ENCODE data around the gene APBB2. TPM values are rescaled to one million over a fixed set of nuclear protein-coding genes. Genes with fewer than 3 reads are reported as not detected.

APBB2 gene
- total RNA-seq, 1 experiment from 2014 or later = 80.7 TPM

DNA sequence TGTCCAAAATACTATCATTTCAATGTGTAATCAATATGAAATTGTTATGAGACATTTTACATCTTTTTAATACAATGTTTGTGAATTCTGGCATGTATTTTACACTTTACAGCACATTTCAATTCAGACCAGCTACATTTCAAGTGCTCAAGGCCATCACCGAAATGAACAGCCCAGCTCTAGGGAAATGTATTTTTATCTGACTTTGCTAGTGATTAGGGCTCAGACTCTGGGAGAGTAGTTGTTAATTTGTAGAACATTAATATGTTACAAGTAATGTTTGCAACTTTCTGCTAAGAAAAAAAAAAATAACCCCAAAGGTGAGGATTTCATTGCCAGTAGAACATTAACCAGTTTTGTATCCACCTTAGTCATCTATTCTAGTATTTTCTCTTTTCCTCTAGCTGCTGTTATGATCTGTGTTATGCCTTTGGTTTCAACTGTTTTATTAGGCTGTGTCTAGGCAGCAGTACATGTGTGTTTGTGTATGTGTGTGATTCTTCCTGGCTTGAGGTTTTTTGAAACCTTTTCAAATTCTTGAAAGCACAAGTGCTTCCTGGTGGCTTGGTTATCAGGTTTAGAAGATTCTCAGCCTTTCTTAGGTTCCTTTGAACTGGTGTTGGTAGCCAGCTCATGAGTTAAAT is 338.7 kb downstream of the APBB2 start:
- ChIA-PET CTCF (no interaction called here), POLR2A (no interaction called here)
- Histone ChIP-seq H3K27me3 (replicated peaks; ENCODE audit: control insufficient read depth, insufficient read depth, low read length) (no peaks in the 10 kb centered on the region), H3K36me3 (ENCODE audit: control insufficient read depth, insufficient read depth, low read length) (peaks cover 1% of the 10 kb centered on the region), H3K4me1 (no peaks in the 10 kb centered on the region), H3K9me3 (no peaks in the 10 kb centered on the region), H3K4me3 (ENCODE audit: low read depth, low read length) (no peak overlapping the region)
- Mint-ChIP-seq H3K27ac (ENCODE audit: unreplicated experiment) (no peak overlapping the region), H3K27me3 (ENCODE audit: insufficient read depth, unreplicated experiment) (no peaks in the 10 kb centered on the region), H3K36me3 (ENCODE audit: insufficient read depth, unreplicated experiment) (peaks cover 32% of the 10 kb centered on the region), H3K4me3 (ENCODE audit: unreplicated experiment) (no peak overlapping the region), H3K9me3 (ENCODE audit: unreplicated experiment) (no peaks in the 10 kb centered on the region), H3K4me1 (ENCODE audit: low read depth, unreplicated experiment) (no peaks in the 10 kb centered on the region)
- intact Hi-C loops (cut with micrococcal nuclease; ENCODE audit: unreplicated experiment) = no loop called here
- DNase-seq = no peak
- no TSS peak for BruUV-seq (replicated peaks)
- TF ChIP-seq, protein P1, sequence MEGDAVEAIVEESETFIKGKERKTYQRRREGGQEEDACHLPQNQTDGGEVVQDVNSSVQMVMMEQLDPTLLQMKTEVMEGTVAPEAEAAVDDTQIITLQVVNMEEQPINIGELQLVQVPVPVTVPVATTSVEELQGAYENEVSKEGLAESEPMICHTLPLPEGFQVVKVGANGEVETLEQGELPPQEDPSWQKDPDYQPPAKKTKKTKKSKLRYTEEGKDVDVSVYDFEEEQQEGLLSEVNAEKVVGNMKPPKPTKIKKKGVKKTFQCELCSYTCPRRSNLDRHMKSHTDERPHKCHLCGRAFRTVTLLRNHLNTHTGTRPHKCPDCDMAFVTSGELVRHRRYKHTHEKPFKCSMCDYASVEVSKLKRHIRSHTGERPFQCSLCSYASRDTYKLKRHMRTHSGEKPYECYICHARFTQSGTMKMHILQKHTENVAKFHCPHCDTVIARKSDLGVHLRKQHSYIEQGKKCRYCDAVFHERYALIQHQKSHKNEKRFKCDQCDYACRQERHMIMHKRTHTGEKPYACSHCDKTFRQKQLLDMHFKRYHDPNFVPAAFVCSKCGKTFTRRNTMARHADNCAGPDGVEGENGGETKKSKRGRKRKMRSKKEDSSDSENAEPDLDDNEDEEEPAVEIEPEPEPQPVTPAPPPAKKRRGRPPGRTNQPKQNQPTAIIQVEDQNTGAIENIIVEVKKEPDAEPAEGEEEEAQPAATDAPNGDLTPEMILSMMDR (IDR thresholded peaks at IDR 0.05; ENCODE audit: insufficient read depth in 1 of 2, low read depth in 1 of 2, low read length in 1 of 2, severe bottlenecking in 1 of 2, unreplicated experiment in 1 of 2) = no peak

DNA sequence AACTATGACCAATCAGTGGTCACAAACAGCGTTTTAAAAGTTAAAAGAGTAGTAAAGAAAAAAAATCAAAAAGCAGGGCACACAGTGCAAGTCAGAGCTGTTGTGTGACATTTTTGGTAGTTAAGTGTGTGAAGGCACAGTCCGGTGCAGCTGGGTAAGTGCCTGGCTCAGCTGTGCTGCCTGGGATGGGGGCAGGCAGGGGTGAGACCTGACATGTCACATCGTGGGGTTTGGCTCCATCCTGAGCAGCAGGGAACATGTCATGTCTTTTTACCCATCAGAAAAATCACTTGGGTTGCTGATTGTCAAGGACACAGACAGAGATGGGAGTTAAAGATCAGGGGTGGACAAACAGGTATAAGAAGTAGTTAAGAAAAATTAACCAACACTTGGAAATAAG is 339.4 kb downstream of the APBB2 start:
- intact Hi-C loops (cut with micrococcal nuclease; ENCODE audit: unreplicated experiment) = no loop called here
- Histone ChIP-seq H3K27me3 (replicated peaks; ENCODE audit: control insufficient read depth, insufficient read depth, low read length) (no peaks in the 10 kb centered on the region), H3K4me3 (ENCODE audit: low read depth, low read length) (no peak overlapping the region), H3K36me3 (ENCODE audit: control insufficient read depth, insufficient read depth, low read length) (peaks cover 1% of the 10 kb centered on the region; the same call in 1 of the 2 replicates), H3K4me1 (no peaks in the 10 kb centered on the region), H3K9me3 (no peaks in the 10 kb centered on the region)
- Mint-ChIP-seq H3K27me3 (ENCODE audit: insufficient read depth, unreplicated experiment) (no peaks in the 10 kb centered on the region), H3K9me3 (ENCODE audit: unreplicated experiment) (no peaks in the 10 kb centered on the region), H3K36me3 (ENCODE audit: insufficient read depth, unreplicated experiment) (peaks cover 31% of the 10 kb centered on the region), H3K4me1 (ENCODE audit: low read depth, unreplicated experiment) (no peaks in the 10 kb centered on the region), H3K4me3 (ENCODE audit: unreplicated experiment) (no peak overlapping the region), H3K27ac (ENCODE audit: unreplicated experiment) (no peak overlapping the region)
- no peak for DNase-seq
- ChIA-PET POLR2A (no interaction called here), CTCF (no interaction called here)
- TF ChIP-seq, protein P1 (IDR thresholded peaks at IDR 0.05; ENCODE audit: insufficient read depth in 1 of 2, low read depth in 1 of 2, low read length in 1 of 2, severe bottlenecking in 1 of 2, unreplicated experiment in 1 of 2) = no peak
- no TSS peak for BruUV-seq (replicated peaks)

DNA sequence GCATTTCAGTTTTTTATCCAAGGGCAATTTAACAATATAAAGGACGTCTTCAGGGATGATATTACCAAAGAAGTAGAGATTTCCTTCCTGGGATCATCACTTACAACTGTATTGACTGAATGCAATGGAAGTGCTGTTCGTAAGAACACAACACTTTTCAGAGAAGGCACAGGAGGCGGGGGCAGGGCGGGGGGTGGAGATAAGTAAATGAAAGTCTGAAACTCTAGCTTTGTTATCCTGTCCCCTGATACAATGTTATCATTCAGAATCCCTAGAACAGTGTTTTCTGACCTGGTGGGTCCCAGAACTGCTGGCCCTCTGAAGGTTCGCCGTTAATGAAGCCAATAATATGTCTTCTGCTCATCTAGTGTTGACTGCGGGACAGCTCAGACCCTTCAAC is 340.0 kb downstream of the APBB2 start:
- no peaks in the 10 kb centered on the region for H3K9me3 ChIP-seq
- no peaks in the 10 kb centered on the region for H3K4me1 ChIP-seq
- no TSS peak for BruUV-seq (replicated peaks)
- intact Hi-C loops (cut with micrococcal nuclease; ENCODE audit: unreplicated experiment) = no loop called here
- CTCF ChIA-PET = no interaction called here
- Mint-ChIP-seq H3K4me3 (ENCODE audit: unreplicated experiment) (no peak overlapping the region), H3K27me3 (ENCODE audit: insufficient read depth, unreplicated experiment) (no peaks in the 10 kb centered on the region), H3K4me1 (ENCODE audit: low read depth, unreplicated experiment) (no peaks in the 10 kb centered on the region), H3K36me3 (ENCODE audit: insufficient read depth, unreplicated experiment) (peaks cover 28% of the 10 kb centered on the region), H3K27ac (ENCODE audit: unreplicated experiment) (no peak overlapping the region), H3K9me3 (ENCODE audit: unreplicated experiment) (no peaks in the 10 kb centered on the region)
- H3K4me3 ChIP-seq (ENCODE audit: low read depth, low read length) = no peak overlapping the region
- H3K36me3 ChIP-seq (ENCODE audit: control insufficient read depth, insufficient read depth, low read length) = peaks cover 1% of the 10 kb centered on the region; the same call in 1 of the 2 replicates
- POLR2A ChIA-PET = no interaction called here
- no peak for DNase-seq
- no peaks in the 10 kb centered on the region for H3K27me3 ChIP-seq (replicated peaks; ENCODE audit: control insufficient read depth, insufficient read depth, low read length)
- TF ChIP-seq, protein P1 (IDR thresholded peaks at IDR 0.05; ENCODE audit: insufficient read depth in 1 of 2, low read depth in 1 of 2, low read length in 1 of 2, severe bottlenecking in 1 of 2, unreplicated experiment in 1 of 2) = no peak

Measured in Caco-2 (cell line).